Epidermal melanocyte (primary cell): ENCODE data around the gene TMEM107.
A peak's percentile ranks its signal among the peaks of the same experiment; 100 is the strongest.
"Not testable (repeated sequence)": the region's sequence is repeated elsewhere in the genome, so short reads cannot be mapped to it uniquely, and the experiment has no call there.

Experiments used
- DNase-seq: peaks from one replicate; pipeline ENCODE4 v3.0.0; 2011; ENCODE audit warnings: low spot score; ENCODE audit not compliant: insufficient read length

The TMEM107 gene

GRCh38 chr17:8176197-8176940, at the start of gene TMEM107:
Gene TMEM107 (minus strand): TSS chr17:8176380. CDS start chr17:8176286, 94 bp downstream.
- DNase-seq: peak; percentile 84

GRCh38 chr17:8224891-8225812, 49.0 kb upstream of the TMEM107 start:
- DNase-seq: no peak

GRCh38 chr17:8223356-8224126, 47.4 kb upstream of the TMEM107 start:
- no peak for DNase-seq

GRCh38 chr17:8222630-8223355, 46.6 kb upstream of the TMEM107 start:
- no peak for DNase-seq

GRCh38 chr17:8222380-8222629, 46.1 kb upstream of the TMEM107 start:
- no peak for DNase-seq

- peak; percentile 21 for DNase-seq
Observed at GRCh38 chr17:8221663-8222379, 45.6 kb upstream of the TMEM107 start.

GRCh38 chr17:8220783-8221662, 44.8 kb upstream of the TMEM107 start:
- DNase-seq: peak; percentile 29

GRCh38 chr17:8214000-8214399, 37.8 kb upstream of the TMEM107 start:
- not testable (repeated sequence) for DNase-seq

- DNase-seq: no peak
Observed at GRCh38 chr17:8212312-8213180, 36.4 kb upstream of the TMEM107 start.

GRCh38 chr17:8210761-8211458, 34.7 kb upstream of the TMEM107 start:
- no peak for DNase-seq

- DNase-seq: peak; percentile 99
Observed at GRCh38 chr17:8209907-8210760, 34.0 kb upstream of the TMEM107 start, which contains the start of gene AURKB. Gene AURKB (minus strand): TSS chr17:8210575. CDS start chr17:8210224, 351 bp downstream.

GRCh38 chr17:8206536-8206935, 30.4 kb upstream of the TMEM107 start:
- no peak for DNase-seq

- DNase-seq: no peak
Observed at GRCh38 chr17:8204761-8205555, 28.8 kb upstream of the TMEM107 start.

GRCh38 chr17:8192070-8192815, 16.1 kb upstream of the TMEM107 start:
- DNase-seq: peak; percentile 94

GRCh38 chr17:8190506-8190905, 14.3 kb upstream of the TMEM107 start:
- no peak for DNase-seq
